ENCODE results near the gene PLA2G2D. TPM values are rescaled to one million over a fixed set of nuclear protein-coding genes. Genes with fewer than 3 reads are reported as not detected.
"Not testable (repeated sequence)": the region's sequence is repeated elsewhere in the genome, so short reads cannot be mapped to it uniquely, and the experiment has no call there.

The PLA2G2D gene
- total and polyA plus RNA-seq, 2 donors, result not detected

DNA sequence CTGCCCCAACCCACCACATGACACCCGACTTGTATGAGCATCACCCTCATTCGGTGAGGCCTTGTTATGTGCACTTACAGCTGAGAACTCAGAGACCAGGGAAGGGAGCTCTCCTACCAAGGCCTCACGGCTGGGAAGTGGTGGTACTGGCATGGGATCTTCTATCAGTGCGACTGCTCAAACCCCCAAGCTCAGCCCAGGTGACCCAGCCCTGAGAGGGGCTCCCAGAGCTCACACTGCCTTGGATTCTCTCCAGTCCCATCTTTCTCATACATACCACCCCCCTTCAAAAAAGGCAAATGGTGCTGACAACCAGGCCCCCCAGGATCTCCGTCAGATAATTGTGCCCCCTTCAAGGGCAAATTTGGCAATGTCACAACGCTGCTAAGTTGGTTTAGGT lies 19.0 kb upstream of the PLA2G2D start:
- H3K36me3 ChIP-seq (ENCODE audit: insufficient read depth), result no peaks in the 10 kb centered on the region
- no peak overlapping the region for H3K4me3 ChIP-seq (ENCODE audit: low read depth, low read length)
- no peaks in the 10 kb centered on the region for H3K4me1 ChIP-seq (ENCODE audit: insufficient read depth)
- WGBS, result 92% methylated on average over 6 of the region's 6 CpGs
- no peak overlapping the region for H3K27ac ChIP-seq (ENCODE audit: low read depth)
- no peak for DNase-seq (ENCODE audit: extremely low spot score)

DNA sequence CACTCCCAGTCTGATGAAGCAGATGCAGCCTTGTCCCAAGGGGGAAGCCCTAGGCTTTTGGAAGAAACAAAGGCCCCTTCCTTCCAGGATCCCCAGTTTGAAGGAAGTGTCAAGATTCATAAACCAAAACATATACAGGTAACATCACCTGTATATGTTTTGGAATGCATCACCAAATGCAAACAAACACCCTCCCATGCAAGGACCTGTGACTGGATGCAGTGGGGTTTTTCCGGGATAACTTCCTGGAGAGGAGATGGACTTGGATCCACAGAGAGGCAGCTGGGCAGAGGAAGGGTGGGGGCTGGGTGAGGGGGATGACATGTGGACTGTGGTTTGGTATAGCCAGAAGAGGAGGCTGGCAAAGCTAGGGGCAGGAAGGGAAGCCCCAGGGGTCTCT lies 18.3 kb upstream of the PLA2G2D start:
- no peak overlapping the region for H3K27ac ChIP-seq (ENCODE audit: low read depth)
- H3K36me3 ChIP-seq (ENCODE audit: insufficient read depth), result no peaks in the 10 kb centered on the region
- H3K4me1 ChIP-seq (ENCODE audit: insufficient read depth), result no peaks in the 10 kb centered on the region
- WGBS, result 88% methylated on average over 1 of the region's 1 CpG
- H3K4me3 ChIP-seq (ENCODE audit: low read depth, low read length), result no peak overlapping the region
- no peak for DNase-seq (ENCODE audit: extremely low spot score)

DNA sequence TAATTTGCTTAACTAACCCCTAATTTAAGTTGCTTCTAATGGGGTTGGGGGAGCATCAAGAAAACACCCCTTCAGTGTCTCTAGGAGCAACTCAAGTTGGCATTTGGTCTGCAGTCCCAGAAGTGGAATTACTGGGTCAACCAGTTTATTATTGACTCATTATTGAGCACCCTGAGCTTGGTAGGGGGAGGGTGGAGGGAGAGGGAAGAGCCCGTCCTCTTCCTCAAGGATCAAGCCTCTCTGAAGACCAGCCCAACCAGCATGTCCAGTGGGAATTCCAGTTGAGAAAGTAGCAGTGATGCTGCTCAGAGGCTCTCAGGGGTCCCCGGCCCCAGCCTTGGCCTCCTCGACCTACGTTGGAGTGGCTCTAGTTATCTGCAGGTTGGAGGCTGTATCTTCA lies 17.7 kb upstream of the PLA2G2D start:
- Histone ChIP-seq H3K36me3 (ENCODE audit: insufficient read depth) (no peaks in the 10 kb centered on the region), H3K4me3 (ENCODE audit: low read depth, low read length) (no peak overlapping the region), H3K4me1 (ENCODE audit: insufficient read depth) (no peaks in the 10 kb centered on the region), H3K27ac (ENCODE audit: low read depth) (no peak overlapping the region)
- WGBS, result 90% methylated on average over 4 of the region's 4 CpGs
- peak; percentile 41 for DNase-seq (ENCODE audit: extremely low spot score)

DNA sequence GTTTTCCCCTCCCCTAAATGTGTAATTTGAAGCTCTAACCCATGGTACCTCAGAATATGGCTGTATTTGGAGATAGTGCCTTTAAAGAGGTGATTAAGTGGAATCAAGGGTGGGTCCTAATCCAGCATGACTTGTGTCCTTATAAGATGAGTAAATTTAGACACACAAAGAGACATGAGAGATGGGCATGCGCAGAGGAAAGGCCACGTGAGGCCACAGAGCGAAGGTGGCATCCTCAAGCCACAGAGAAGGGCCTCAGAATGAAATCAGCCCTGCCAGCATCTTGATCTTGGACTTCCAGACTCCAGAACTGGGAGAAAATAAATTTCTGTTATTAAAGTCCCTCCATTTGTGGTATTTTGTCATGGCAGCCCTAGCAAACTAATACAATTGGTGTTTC lies 16.9 kb upstream of the PLA2G2D start:
- no peaks in the 10 kb centered on the region for H3K4me1 ChIP-seq (ENCODE audit: insufficient read depth)
- DNase-seq (ENCODE audit: extremely low spot score), result no peak
- H3K36me3 ChIP-seq (ENCODE audit: insufficient read depth), result no peaks in the 10 kb centered on the region
- 97% methylated on average over 3 of the region's 3 CpGs for WGBS
- no peak overlapping the region for H3K27ac ChIP-seq (ENCODE audit: low read depth)
- H3K4me3 ChIP-seq (ENCODE audit: low read depth, low read length), result no peak overlapping the region

DNA sequence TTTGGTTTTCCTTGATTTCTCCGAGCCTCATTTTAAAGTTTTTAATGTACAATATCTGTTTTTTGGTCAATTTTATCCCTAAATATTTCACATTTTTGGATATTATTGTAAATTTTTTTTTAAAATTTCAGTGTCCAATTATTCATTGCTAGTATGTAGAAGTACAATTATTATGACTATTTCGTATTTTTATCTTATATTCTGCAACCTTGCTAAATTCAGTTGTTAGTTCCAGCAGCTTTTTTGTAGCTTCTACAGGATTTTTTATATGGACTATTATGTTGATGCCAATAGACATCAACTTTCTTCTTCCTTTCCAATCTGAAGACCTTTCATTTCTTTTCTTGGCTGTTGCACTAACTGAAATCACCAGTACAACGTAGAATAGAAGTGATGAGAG lies 15.7 kb upstream of the PLA2G2D start:
- DNase-seq (ENCODE audit: extremely low spot score), result no peak
- WGBS, result 93% methylated on average over 3 of the region's 3 CpGs

DNA sequence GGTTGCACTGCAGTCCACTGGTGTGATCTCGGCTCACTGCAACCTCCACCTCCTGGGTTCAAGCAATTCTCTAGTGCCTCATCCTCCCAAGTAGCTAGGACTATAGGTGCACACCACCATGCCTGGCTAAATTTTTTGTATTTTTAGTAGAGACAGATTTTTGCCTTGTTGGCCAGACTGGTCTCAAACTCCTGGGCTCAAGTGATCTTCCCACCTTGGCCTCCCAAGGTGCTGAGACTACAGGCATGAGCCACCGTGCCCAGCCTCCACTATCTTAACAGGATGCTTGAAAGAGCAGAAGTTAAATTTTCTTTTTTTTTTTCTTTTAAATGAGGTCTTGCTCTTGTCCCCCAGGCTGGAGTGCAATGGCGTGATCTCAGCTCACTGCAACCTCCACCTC lies 11.2 kb upstream of the PLA2G2D start:
- DNase-seq (ENCODE audit: extremely low spot score); H3K27ac ChIP-seq (ENCODE audit: low read depth): not testable (repeated sequence)
- WGBS, result 97% methylated on average over 3 of the region's 3 CpGs

More for the DNA sequence above, 15.7 kb upstream of the PLA2G2D start:
- no peaks in the 10 kb centered on the region for H3K36me3 ChIP-seq (ENCODE audit: insufficient read depth)
- no peak overlapping the region for H3K4me3 ChIP-seq (ENCODE audit: low read depth, low read length)
- no peaks in the 10 kb centered on the region for H3K4me1 ChIP-seq (ENCODE audit: insufficient read depth)
- no peak overlapping the region for H3K27ac ChIP-seq (ENCODE audit: low read depth)

DNA sequence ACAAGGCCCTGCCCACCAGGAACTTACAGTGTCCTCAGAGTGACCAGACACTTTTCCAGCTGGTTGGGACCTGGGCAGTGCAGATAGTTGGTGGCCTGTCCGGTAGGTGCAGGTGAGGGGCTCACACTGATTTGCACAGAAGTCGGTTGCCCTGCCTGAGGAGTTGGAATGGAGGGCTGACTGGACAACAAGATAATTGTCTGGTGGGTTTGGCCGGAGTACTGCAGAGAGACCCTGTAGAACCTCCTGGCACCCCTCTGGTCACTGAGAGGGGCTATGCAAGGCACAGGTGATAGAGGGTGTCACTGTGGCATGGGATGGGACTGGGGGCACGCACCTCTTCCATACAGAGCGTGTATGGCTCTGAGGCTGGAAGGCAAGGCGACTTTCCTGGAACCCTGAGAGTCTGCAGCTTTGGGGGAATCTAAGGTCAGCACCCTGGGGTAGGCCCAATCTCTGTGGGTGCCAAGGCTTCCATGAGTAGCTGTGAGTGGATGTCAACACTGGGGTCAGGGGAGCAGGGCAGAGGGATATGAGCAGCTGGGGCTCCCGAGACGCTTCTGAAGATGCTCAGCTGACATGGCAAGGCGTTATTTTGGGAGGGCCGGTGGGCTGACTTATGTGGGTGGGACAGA lies 7.6 kb upstream of the PLA2G2D start:
- WGBS, result 94% methylated on average over 10 of the region's 10 CpGs
- no peak overlapping the region for H3K27ac ChIP-seq (ENCODE audit: low read depth)
- H3K4me1 ChIP-seq (ENCODE audit: insufficient read depth), result peaks cover 2% of the 10 kb centered on the region
- no peak overlapping the region for H3K4me3 ChIP-seq (ENCODE audit: low read depth, low read length)
- H3K36me3 ChIP-seq (ENCODE audit: insufficient read depth), result no peaks in the 10 kb centered on the region
- no peak for DNase-seq (ENCODE audit: extremely low spot score)

More for the DNA sequence above, 11.2 kb upstream of the PLA2G2D start:
- H3K4me3 ChIP-seq (ENCODE audit: low read depth, low read length); H3K36me3 ChIP-seq (ENCODE audit: insufficient read depth); H3K4me1 ChIP-seq (ENCODE audit: insufficient read depth): not testable (repeated sequence)

DNA sequence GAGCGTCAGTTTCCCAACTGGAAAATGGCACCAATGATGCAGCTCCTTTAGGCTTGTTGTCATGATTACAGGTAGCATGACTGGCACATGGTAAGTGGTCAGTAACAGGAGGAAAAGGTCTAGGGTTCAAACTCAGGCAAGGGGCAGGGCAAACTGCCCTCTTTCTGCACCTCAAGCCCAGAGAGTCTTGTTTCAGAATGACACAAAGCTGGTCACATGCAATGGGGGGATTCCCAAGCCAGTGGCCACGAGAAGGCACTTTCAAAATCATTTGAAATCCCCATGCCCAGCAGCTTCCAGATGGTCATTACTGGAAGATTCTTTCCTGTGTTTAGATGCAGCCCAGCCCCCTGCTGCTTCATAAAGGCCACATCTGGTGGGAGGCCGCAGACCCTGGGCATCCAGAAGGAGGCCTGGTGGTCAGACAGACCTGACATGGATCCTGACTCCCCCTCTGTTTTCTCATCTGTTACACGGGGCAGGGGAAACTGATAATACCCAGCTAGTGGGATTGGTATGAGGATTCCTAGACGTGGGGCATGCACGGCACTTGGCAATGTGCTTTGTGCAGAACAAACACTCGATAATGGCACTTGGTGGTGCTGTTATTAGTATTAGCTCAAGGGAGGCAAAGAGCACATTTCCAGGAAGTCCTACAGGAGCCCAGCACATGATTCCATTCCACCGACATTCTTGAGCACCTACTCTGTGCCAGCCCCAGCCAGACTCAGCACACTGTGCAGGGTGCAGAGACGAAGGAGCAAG lies 6.9 kb upstream of the PLA2G2D start:
- H3K36me3 ChIP-seq (ENCODE audit: insufficient read depth), result no peaks in the 10 kb centered on the region
- peaks cover 2% of the 10 kb centered on the region for H3K4me1 ChIP-seq (ENCODE audit: insufficient read depth)
- WGBS, result 78% methylated on average over 9 of the region's 9 CpGs
- no peak for DNase-seq (ENCODE audit: extremely low spot score)
- no peak overlapping the region for H3K4me3 ChIP-seq (ENCODE audit: low read depth, low read length)
- H3K27ac ChIP-seq (ENCODE audit: low read depth), result no peak overlapping the region

DNA sequence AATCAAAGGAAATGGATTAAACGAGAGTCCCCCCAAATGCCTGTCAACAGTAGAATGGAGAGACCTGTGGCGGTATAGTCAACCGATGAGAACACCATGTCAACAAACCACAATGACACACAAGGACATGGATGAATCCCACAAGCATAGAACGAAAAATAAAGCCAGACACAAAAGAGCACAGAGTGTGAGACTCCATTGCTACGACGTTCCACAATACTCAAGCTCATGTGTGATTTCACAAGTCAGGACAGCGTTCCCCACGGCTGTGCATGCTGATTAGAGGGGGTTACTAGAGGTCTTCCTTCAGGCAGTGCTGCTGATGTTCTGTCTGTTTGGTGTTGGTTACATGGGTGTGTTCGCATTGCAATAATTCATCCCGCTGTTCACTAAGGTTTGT lies 5.8 kb upstream of the PLA2G2D start:
- H3K4me3 ChIP-seq (ENCODE audit: low read depth, low read length), result no peak overlapping the region
- H3K27ac ChIP-seq (ENCODE audit: low read depth), result no peak overlapping the region
- 74% methylated on average over 10 of the region's 10 CpGs for WGBS
- DNase-seq (ENCODE audit: extremely low spot score), result no peak
- peaks cover 2% of the 10 kb centered on the region for H3K4me1 ChIP-seq (ENCODE audit: insufficient read depth)
- no peaks in the 10 kb centered on the region for H3K36me3 ChIP-seq (ENCODE audit: insufficient read depth)

DNA sequence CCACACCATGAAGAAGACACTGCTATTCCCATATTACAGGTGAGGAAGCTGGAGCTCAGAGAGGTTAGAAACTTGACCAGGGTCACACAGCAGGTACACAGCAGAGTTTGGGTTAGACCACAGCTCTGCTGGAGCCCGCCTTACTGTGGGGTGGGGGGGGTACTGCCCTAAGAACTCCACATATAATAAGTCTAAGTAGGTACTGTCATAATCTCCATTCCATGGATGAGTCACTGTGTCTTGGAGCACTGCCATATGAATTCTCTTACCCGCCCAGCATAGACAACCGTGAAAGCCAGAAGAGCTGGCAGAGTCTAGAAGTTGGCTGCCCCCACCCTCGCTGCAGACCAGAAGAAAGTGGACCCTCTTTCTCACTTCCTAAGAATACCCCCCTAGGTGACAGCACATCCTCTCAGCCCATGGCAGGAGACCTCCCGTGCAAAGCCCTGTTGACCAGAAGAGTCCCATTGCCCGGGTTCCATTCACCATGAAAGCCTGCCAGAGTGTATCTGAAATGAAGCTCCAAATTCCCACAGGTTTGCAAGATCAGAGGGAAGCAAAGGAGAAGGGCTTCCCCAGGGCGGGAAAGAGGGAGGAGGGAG lies 5.2 kb upstream of the PLA2G2D start:
- 61% methylated on average over 7 of the region's 7 CpGs for WGBS
- DNase-seq (ENCODE audit: extremely low spot score), result no peak
- Histone ChIP-seq H3K4me1 (ENCODE audit: insufficient read depth) (peaks cover 2% of the 10 kb centered on the region), H3K36me3 (ENCODE audit: insufficient read depth) (no peaks in the 10 kb centered on the region), H3K27ac (ENCODE audit: low read depth) (no peak overlapping the region), H3K4me3 (ENCODE audit: low read depth, low read length) (no peak overlapping the region)

DNA sequence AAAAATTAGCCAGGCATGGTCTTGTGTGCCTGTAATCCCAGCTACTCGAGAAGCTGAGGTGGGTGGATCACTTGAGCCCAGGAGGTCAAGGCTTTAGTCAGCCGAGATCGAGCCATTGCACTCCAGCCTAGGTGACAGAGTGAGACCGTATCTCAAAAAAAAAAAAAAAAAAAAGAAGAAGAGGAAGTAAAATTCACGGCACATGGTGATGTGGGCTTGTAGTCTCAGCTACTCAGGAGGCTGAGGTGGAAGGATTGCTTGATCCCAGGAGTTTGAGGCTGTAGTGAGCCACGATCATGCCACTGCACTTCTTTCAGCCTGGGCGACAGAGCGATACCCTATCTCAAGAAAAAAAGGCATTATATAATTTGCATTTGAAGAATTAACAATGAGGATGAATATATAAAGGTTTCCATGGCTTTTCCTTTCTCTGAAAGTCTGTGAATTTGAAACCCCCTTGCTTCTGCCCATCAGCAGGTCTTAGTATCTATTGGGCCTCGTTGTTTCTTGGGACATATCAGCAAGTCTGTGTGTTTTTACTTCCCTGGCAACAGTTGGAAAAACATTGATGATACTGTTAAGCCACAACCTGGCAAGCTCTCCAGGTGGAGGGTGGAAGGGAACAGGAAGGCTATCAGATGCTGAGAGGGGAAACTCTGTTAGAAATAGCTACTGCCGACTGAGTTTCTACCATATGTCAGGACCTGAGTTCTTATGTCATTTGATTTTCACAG lies 4.6 kb upstream of the PLA2G2D start:
- Histone ChIP-seq H3K4me3 (ENCODE audit: low read depth, low read length) (no peak overlapping the region), H3K36me3 (ENCODE audit: insufficient read depth) (no peaks in the 10 kb centered on the region), H3K27ac (ENCODE audit: low read depth) (no peak overlapping the region), H3K4me1 (ENCODE audit: insufficient read depth) (peaks cover 2% of the 10 kb centered on the region)
- WGBS, result 64% methylated on average over 10 of the region's 10 CpGs
- no peak for DNase-seq (ENCODE audit: extremely low spot score)

DNA sequence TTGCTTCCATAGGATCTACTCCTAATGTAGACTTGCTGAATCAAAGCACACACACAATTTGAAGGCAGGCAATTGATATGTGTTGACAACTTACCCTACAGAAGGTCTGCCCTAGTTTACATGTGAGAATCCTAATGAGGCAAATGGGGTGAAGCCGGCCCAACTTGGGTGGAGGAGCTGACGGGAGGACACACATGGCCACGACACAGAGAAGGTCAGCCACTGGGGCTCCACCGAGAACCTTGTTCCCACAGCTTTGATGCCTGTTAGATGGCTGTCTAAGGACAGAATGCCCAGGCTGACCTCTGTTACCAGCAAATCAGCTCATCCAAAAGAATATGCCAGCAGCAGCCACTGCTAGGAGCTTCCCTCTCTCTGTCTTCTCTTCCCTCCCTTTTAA lies 1.5 kb upstream of the PLA2G2D start:
- no peak overlapping the region for H3K27ac ChIP-seq (ENCODE audit: low read depth)
- no peak for DNase-seq (ENCODE audit: extremely low spot score)
- peaks cover 2% of the 10 kb centered on the region for H3K4me1 ChIP-seq (ENCODE audit: insufficient read depth)
- H3K36me3 ChIP-seq (ENCODE audit: insufficient read depth), result no peaks in the 10 kb centered on the region
- 91% methylated on average over 4 of the region's 4 CpGs for WGBS
- H3K4me3 ChIP-seq (ENCODE audit: low read depth, low read length), result no peak overlapping the region

DNA sequence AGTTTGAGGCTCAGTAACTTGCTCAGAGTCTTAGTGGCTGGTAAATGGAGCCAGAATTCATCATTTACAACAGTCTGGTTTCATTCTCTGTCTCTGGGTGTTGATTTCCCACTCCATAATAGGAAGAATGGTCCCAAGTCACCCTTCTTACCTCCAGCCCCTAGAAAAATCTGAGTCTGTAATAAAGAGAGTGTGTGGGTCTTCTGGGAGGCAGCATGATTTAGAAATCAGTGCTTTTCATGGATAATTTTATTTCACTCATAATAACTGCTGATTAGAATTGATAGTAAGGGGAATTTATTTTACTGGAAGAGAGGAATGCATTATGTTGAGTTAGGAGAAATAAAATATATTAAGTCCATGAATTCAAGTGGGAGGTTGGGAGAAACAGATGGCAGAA lies 2.1 kb downstream of the PLA2G2D start:
- H3K4me1 ChIP-seq (ENCODE audit: insufficient read depth), result no peaks in the 10 kb centered on the region
- no peak for DNase-seq (ENCODE audit: extremely low spot score)
- no peak overlapping the region for H3K27ac ChIP-seq (ENCODE audit: low read depth)
- no peak overlapping the region for H3K4me3 ChIP-seq (ENCODE audit: low read depth, low read length)
- H3K36me3 ChIP-seq (ENCODE audit: insufficient read depth), result no peaks in the 10 kb centered on the region

DNA sequence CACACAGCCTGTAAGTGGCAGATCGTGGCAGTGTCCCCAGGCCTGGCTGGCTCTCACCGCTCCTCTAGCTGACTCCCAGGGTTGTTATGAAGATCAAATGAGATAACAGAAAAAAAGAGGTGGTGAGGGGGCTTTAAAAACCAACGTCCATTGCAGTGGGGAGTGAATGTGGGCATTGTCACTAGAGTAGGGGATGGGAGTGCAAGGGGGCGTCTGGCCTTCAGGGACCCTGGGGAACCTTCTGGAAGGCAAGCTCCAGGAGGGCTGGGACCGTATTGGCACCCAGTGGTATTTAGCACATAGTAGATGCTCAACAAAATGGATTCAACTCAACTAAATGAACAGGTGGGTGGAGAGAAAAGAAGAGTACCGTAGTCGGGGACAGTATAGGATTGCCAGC lies 3.4 kb downstream of the PLA2G2D start:
- no peaks in the 10 kb centered on the region for H3K4me1 ChIP-seq (ENCODE audit: insufficient read depth)
- WGBS, result 77% methylated on average over 7 of the region's 7 CpGs
- DNase-seq (ENCODE audit: extremely low spot score), result no peak
- no peak overlapping the region for H3K27ac ChIP-seq (ENCODE audit: low read depth)
- no peak overlapping the region for H3K4me3 ChIP-seq (ENCODE audit: low read depth, low read length)
- H3K36me3 ChIP-seq (ENCODE audit: insufficient read depth), result no peaks in the 10 kb centered on the region
